Caco-2 (cell line): ENCODE results near the gene GRHL3. TPM values are rescaled to one million over a fixed set of nuclear protein-coding genes. Genes with fewer than 3 reads are reported as not detected.

ENCODE experiments used
- BruUV-seq: library from RNA; stranded (reverse); fragments of 400-500 nt; replicated peaks from 2 replicates; lab custom pipeline; 2021; lab: Mats Ljungman, UMichigan
- CTCF ChIA-PET: fragments of 300-600 bp; sonication (Branson Sonifier 250); formaldehyde crosslinking; loops from one replicate; lab custom pipeline; 2022; ENCODE audit warnings: antibody characterized with exemption; lab: Charles Lee
- POLR2A ChIA-PET: fragments of 300-600 bp; sonication (Branson Sonifier 250); formaldehyde crosslinking; loops from one replicate; lab custom pipeline; 2022; ENCODE audit warnings: antibody characterized with exemption; lab: Charles Lee
- DNase-seq, 2 experiments: peaks; one replicate each; pipeline versions ENCODE4 v3.0.0 to v3.0.0-alpha.2; 2020 to 2022
- H3K27me3 ChIP-seq: replicated peaks from 2 replicates; pipeline ENCODE4 v1.6.0; 2011; ENCODE audit warnings: low read length; ENCODE audit not compliant: control insufficient read depth, insufficient read depth
- H3K36me3 ChIP-seq: 2 replicates; pipeline ENCODE4 v1.5.1; 2011; ENCODE audit warnings: low read length; ENCODE audit not compliant: control insufficient read depth, insufficient read depth
- H3K4me1 ChIP-seq: fragments of 250-450 bp; sonication (Bioruptor Pico); 2 replicates; pipeline ENCODE4 v1.5.1; 2020; ENCODE audit warnings: mild to moderate bottlenecking
- H3K4me3 ChIP-seq: 2 replicates; pipeline ENCODE4 v1.5.1; 2011; ENCODE audit warnings: low read depth, mild to moderate bottlenecking, control low read depth, low read length
- H3K9me3 ChIP-seq: fragments of 250-450 bp; sonication (Bioruptor Pico); 2 replicates; pipeline ENCODE4 v1.5.1; 2020; ENCODE audit warnings: mild to moderate bottlenecking, moderate library complexity
- H3K27ac Mint-ChIP-seq: one replicate; pipeline ENCODE4 v1.8.0; 2022; ENCODE audit warnings: mixed read lengths; ENCODE audit not compliant: unreplicated experiment
- H3K27me3 Mint-ChIP-seq: one replicate; pipeline ENCODE4 v1.8.0; 2022; ENCODE audit warnings: mixed read lengths; ENCODE audit not compliant: insufficient read depth, unreplicated experiment
- H3K36me3 Mint-ChIP-seq: one replicate; pipeline ENCODE4 v1.8.0; 2022; ENCODE audit warnings: mild to moderate bottlenecking, mixed read lengths; ENCODE audit not compliant: insufficient read depth, unreplicated experiment
- H3K4me1 Mint-ChIP-seq: one replicate; pipeline ENCODE4 v1.8.0; 2022; ENCODE audit warnings: low read depth, mixed read lengths; ENCODE audit not compliant: unreplicated experiment
- H3K4me3 Mint-ChIP-seq: one replicate; pipeline ENCODE4 v1.8.0; 2022; ENCODE audit warnings: mild to moderate bottlenecking, moderate library complexity, mixed read lengths; ENCODE audit not compliant: unreplicated experiment
- H3K9me3 Mint-ChIP-seq: one replicate; pipeline ENCODE4 v1.8.0; 2022; ENCODE audit warnings: mixed read lengths; ENCODE audit not compliant: unreplicated experiment
- CTCF ChIP-seq, 2 experiments: fragments of 200-600 bp in 1 of 2; IDR thresholded peaks; 1 replicate in 1 of 2; 2 replicates in 1 of 2; pipeline versions ENCODE4 v1.5.1 to v1.8.0; 2011 to 2022; ENCODE audit warnings: antibody characterized with exemption in 1 of 2, control low read depth in 1 of 2, inconsistent platforms in 1 of 2, low read depth in 1 of 2, low read length in 1 of 2, mild to moderate bottlenecking in 1 of 2, moderate library complexity in 1 of 2; ENCODE audit not compliant: insufficient read depth in 1 of 2, severe bottlenecking in 1 of 2, unreplicated experiment in 1 of 2
- intact Hi-C: fragments of 100-400 bp; cut with micrococcal nuclease; formaldehyde crosslinking; loops from one replicate; pipeline ENCODE4 v1.10.0; 2022; ENCODE audit not compliant: unreplicated experiment
- total RNA-seq: library from RNA; stranded (reverse); gene quantifications from 2 replicates; pipeline ENCODE4 v1.2.3, GENCODE V29; 2022

Gene GRHL3
- total RNA-seq, 1 experiment from 2014 or later, result 2.3 TPM

- no peaks in the 10 kb centered on the region for H3K9me3 Mint-ChIP-seq
- H3K4me3 ChIP-seq, result no peak overlapping the region
- intact Hi-C loops, result no loop called here
- H3K27me3 Mint-ChIP-seq, result no peaks in the 10 kb centered on the region
- H3K27ac Mint-ChIP-seq, result no peak overlapping the region
- H3K27me3 ChIP-seq, result no peaks in the 10 kb centered on the region
- H3K4me1 Mint-ChIP-seq, result peaks cover 14% of the 10 kb centered on the region
- BruUV-seq, result no TSS peak
- ChIA-PET POLR2A (no interaction called here), CTCF (no interaction called here)
- DNase-seq, result peak in 1 of 2 experiments; percentile 25
- peak in 1 of 2 experiments; percentile 63 for TF ChIP-seq CTCF (IDR thresholded peaks at IDR 0.05; ENCODE audit: insufficient read depth in 1 of 2, low read depth in 1 of 2, low read length in 1 of 2, severe bottlenecking in 1 of 2, unreplicated experiment in 1 of 2)
- peaks cover 4% of the 10 kb centered on the region for H3K36me3 Mint-ChIP-seq
- peaks cover 13% of the 10 kb centered on the region for H3K4me1 ChIP-seq
- no peaks in the 10 kb centered on the region for H3K36me3 ChIP-seq
- H3K4me3 Mint-ChIP-seq, result no peak overlapping the region
- no peaks in the 10 kb centered on the region for H3K9me3 ChIP-seq
Measured at GRCh38 chr1:24385160-24385940, 66.2 kb downstream of the GRHL3 start.

GRCh38 chr1:24386241-24386640 lies 67.1 kb downstream of the GRHL3 start:
- CTCF ChIA-PET, result no interaction called here
- no peaks in the 10 kb centered on the region for H3K27me3 ChIP-seq

GRCh38 chr1:24386931-24387330 lies 67.8 kb downstream of the GRHL3 start:
- CTCF ChIA-PET, result no interaction called here
- Mint-ChIP-seq H3K9me3 (no peaks in the 10 kb centered on the region), H3K27ac (no peak overlapping the region), H3K27me3 (no peaks in the 10 kb centered on the region), H3K4me3 (no peak overlapping the region), H3K4me1 (peaks cover 23% of the 10 kb centered on the region), H3K36me3 (peaks cover 6% of the 10 kb centered on the region)
- no peak for DNase-seq
- H3K27me3 ChIP-seq, result no peaks in the 10 kb centered on the region
- H3K9me3 ChIP-seq, result no peaks in the 10 kb centered on the region
- no peak overlapping the region for H3K4me3 ChIP-seq
- POLR2A ChIA-PET, result no interaction called here
- intact Hi-C loops, result no loop called here
- TF ChIP-seq CTCF (IDR thresholded peaks at IDR 0.05; ENCODE audit: insufficient read depth in 1 of 2, low read depth in 1 of 2, low read length in 1 of 2, severe bottlenecking in 1 of 2, unreplicated experiment in 1 of 2), result no peak
- no peaks in the 10 kb centered on the region for H3K36me3 ChIP-seq
- H3K4me1 ChIP-seq, result 0 out of 2 replicates have a peak, but pooled peaks cover 9% of the 10 kb centered on the region
- BruUV-seq, result no TSS peak

More at GRCh38 chr1:24386241-24386640, 67.1 kb downstream of the GRHL3 start:
- TF ChIP-seq CTCF (IDR thresholded peaks at IDR 0.05; ENCODE audit: insufficient read depth in 1 of 2, low read depth in 1 of 2, low read length in 1 of 2, severe bottlenecking in 1 of 2, unreplicated experiment in 1 of 2), result no peak
- no peak for DNase-seq
- Mint-ChIP-seq H3K36me3 (peaks cover 6% of the 10 kb centered on the region), H3K27ac (no peak overlapping the region), H3K4me3 (no peak overlapping the region), H3K27me3 (no peaks in the 10 kb centered on the region), H3K4me1 (peaks cover 16% of the 10 kb centered on the region), H3K9me3 (no peaks in the 10 kb centered on the region)
- 0 out of 2 replicates have a peak, but pooled peaks cover 8% of the 10 kb centered on the region for H3K4me1 ChIP-seq
- intact Hi-C loops, result no loop called here
- H3K4me3 ChIP-seq, result no peak overlapping the region
- H3K36me3 ChIP-seq, result no peaks in the 10 kb centered on the region
- BruUV-seq, result no TSS peak
- POLR2A ChIA-PET, result no interaction called here
- no peaks in the 10 kb centered on the region for H3K9me3 ChIP-seq
